ENCODE results near the gene C6orf89. TPM values are rescaled to one million over a fixed set of nuclear protein-coding genes. Genes with fewer than 3 reads are reported as not detected.
A peak's percentile ranks its signal among the peaks of the same experiment; 100 is the strongest.

C6orf89 gene
- total RNA-seq, 2 experiments from 2014 or later: 24.2 to 24.5 TPM

DNA sequence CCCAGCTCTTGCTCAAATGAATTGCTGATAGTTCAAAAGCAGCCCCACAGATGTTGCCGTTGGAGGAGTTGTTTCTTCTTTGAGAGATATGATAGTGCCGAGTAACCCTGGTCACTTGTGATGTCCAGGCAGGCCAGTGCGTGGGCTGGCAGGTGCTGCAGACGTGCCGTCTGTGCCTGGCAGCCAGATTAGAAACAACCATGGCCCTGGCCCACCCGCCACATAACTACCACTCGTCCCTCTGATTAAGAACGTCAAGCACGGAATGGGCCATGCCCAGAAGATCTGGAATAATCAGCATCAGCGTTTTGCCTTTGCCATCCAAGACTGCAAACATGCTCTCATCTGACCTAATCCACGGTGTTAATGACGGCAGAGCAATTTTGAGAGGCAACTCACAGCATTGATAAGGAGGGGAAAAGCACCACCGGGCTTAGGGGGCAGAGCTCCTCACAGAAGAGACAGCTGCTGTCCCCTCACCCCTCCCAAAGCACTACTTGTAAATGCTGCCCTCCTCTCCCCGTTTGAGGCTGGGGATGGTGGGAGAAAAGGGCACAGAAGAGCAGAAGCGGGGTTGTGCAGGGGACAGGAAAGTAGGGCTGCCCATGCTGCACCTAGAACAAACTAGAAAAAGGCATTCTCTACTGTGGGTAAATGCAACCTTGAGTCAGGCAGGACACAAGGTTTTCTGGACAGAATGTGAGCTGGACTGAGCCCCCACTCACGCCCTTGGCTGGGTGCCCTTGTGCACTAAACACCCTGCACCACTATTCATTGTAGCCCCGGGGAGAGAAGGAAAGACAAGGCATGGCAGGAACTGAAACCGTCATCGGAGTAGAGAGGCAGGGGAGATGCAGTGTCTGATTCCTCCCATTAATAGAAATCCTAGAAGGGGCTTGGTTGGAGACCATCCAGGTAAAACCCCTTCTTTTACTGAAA, 41.3 kb upstream of the C6orf89 start:
- peaks cover 9% of the 10 kb centered on the region for H3K4me1 Mint-ChIP-seq (ENCODE audit: low read depth)
- no peak overlapping the region for H3K27ac Mint-ChIP-seq
- H3K9me3 Mint-ChIP-seq: no peaks in the 10 kb centered on the region
- CTCF ChIA-PET: interaction anchor here (0.6 kb wide), 1 partner anchor 808 kb away, joined by 3 read pairs; no protein-coding TSS in a partner anchor
- intact Hi-C loops (cut with micrococcal nuclease): no loop called here
- H3K4me3 Mint-ChIP-seq: no peak overlapping the region
- no peaks in the 10 kb centered on the region for H3K36me3 Mint-ChIP-seq (ENCODE audit: low read depth)
- DNase-seq: no peak
- peaks cover 13% of the 10 kb centered on the region for H3K27me3 Mint-ChIP-seq (ENCODE audit: low read depth)

DNA sequence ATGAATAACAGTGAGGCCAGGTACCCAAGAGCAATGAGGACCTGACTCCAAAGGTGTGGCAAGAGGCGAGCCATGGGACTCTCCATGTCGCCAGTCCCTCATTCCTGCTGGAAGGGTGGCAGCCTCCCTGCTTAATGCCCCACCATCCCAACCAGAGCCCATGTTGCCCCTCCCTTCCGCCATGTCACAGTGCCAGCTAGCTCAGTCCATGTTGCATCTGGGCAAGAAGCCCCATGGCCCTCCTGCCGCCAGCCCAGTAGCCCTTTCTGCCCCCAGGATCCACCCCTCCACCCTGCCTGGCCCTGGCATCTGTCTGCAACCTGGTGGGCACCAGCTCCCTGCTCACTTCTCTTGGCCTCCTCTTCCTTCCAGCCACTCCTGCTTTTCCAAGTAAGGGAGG, 40.5 kb upstream of the C6orf89 start:
- peaks cover 7% of the 10 kb centered on the region for H3K4me1 Mint-ChIP-seq (ENCODE audit: low read depth)
- CTCF ChIA-PET: no interaction called here
- no peak overlapping the region for H3K27ac Mint-ChIP-seq
- intact Hi-C loops (cut with micrococcal nuclease): no loop called here
- no peak overlapping the region for H3K4me3 Mint-ChIP-seq
- peaks cover 2% of the 10 kb centered on the region for H3K36me3 Mint-ChIP-seq (ENCODE audit: low read depth)
- H3K27me3 Mint-ChIP-seq (ENCODE audit: low read depth): peaks cover 10% of the 10 kb centered on the region
- no peak for DNase-seq
- H3K9me3 Mint-ChIP-seq: no peaks in the 10 kb centered on the region

DNA sequence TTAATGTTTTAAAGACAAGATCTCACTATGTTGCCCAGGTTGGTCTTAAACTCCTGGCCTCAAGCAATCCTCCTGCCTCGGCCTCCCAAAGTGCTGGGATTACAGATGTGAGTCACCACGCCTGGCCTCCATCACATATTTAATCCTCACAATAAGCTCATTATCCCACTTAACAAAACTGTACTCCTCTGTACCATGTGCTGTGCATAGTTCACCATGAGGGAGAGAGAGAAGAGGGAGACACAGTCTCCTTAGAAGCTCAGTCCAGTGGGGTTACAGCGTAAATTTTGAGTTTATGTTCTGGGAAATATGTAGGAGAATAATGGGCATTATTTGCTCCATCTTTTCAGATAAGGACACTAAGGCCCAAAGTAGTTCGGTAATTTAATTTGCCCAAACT, 38.6 kb upstream of the C6orf89 start:
- peaks cover 16% of the 10 kb centered on the region for H3K36me3 Mint-ChIP-seq (ENCODE audit: low read depth)
- no peaks in the 10 kb centered on the region for H3K9me3 Mint-ChIP-seq
- no peaks in the 10 kb centered on the region for H3K4me1 Mint-ChIP-seq (ENCODE audit: low read depth)
- DNase-seq: no peak
- CTCF ChIA-PET: interaction anchor here (0.7 to 7.8 kb wide), 3 partner anchors 19 to 81 kb away, joined by 3 to 60 read pairs (median 3); no protein-coding TSS in a partner anchor
- H3K4me3 Mint-ChIP-seq: no peak overlapping the region
- H3K27ac Mint-ChIP-seq: no peak overlapping the region
- no peaks in the 10 kb centered on the region for H3K27me3 Mint-ChIP-seq (ENCODE audit: low read depth)
- intact Hi-C loops (cut with micrococcal nuclease): no loop called here

DNA sequence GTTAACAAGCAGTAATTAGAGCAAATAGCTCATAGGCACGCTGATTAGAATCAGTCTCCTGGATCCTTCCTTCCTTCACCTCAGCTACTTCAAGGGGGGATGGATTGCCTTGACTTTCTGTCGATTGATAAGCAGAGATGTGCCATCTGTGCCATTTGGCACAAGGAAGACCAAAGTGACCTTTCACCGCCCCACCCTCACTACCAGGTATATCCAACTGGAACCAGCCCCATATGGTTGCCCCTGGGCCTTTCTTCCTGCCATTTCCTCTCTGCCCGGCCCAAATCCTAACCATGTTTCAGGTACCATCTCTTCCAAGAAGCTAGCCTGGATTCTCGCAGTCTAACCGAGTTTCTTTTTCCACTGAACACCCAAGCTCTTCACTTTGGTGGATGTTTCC, 37.8 kb upstream of the C6orf89 start:
- DNase-seq: no peak
- CTCF ChIA-PET: interaction anchor here (0.6 to 7.8 kb wide), 4 partner anchors 47 to 1044 kb away, joined by 3 to 60 read pairs (median 4); no protein-coding TSS in a partner anchor
- no peaks in the 10 kb centered on the region for H3K9me3 Mint-ChIP-seq
- H3K27me3 Mint-ChIP-seq (ENCODE audit: low read depth): no peaks in the 10 kb centered on the region
- no peak overlapping the region for H3K27ac Mint-ChIP-seq
- H3K4me3 Mint-ChIP-seq: no peak overlapping the region
- intact Hi-C loops (cut with micrococcal nuclease): no loop called here
- H3K4me1 Mint-ChIP-seq (ENCODE audit: low read depth): no peaks in the 10 kb centered on the region
- H3K36me3 Mint-ChIP-seq (ENCODE audit: low read depth): peaks cover 21% of the 10 kb centered on the region

DNA sequence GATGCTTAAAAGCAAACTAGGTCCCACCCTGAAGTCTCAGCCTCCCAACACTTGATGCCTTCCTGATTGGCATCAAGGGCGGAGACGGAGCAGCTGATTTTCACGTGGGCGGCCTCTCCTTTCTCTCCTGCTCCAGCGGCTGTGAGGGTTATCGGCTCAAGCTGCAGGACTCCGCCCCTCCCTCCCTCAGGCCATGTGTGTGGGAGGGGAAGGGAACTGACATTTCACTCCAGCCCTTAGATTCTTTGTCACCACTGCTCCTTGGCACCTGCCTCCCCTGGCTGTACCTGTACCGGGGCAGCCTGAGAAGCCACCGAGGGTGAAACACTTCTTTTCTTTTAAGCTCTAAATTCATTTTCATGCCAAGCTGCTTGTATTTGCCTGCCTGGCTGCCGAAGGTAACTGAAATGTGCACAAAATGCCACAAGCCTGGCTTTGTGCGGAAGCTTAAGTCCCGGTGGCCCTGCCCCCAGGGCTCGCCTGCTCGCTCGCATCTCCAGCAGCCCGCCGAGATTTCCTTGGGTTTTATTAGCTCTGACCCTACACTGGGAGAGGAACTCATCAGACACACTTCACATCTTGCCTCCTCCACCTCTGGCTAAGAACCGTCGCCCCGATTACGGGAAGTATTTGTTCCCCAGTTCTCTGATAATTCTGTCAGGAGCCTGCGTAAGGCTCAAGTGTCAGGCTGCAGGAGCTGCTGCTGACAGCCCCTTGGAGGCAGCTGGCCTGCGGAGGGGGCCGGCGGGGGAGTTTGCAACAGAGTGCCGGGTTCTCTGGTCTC, 36.9 kb upstream of the C6orf89 start:
- Mint-ChIP-seq H3K4me1 (ENCODE audit: low read depth) (no peaks in the 10 kb centered on the region), H3K27me3 (ENCODE audit: low read depth) (no peaks in the 10 kb centered on the region), H3K9me3 (no peaks in the 10 kb centered on the region), H3K4me3 (no peak overlapping the region), H3K27ac (no peak overlapping the region), H3K36me3 (ENCODE audit: low read depth) (peaks cover 29% of the 10 kb centered on the region)
- intact Hi-C loops (cut with micrococcal nuclease): no loop called here
- CTCF ChIA-PET: interaction anchor here (0.6 to 7.8 kb wide), 10 partner anchors 8 to 411 kb away, joined by 3 to 60 read pairs (median 3); no protein-coding TSS in a partner anchor
- DNase-seq: no peak

DNA sequence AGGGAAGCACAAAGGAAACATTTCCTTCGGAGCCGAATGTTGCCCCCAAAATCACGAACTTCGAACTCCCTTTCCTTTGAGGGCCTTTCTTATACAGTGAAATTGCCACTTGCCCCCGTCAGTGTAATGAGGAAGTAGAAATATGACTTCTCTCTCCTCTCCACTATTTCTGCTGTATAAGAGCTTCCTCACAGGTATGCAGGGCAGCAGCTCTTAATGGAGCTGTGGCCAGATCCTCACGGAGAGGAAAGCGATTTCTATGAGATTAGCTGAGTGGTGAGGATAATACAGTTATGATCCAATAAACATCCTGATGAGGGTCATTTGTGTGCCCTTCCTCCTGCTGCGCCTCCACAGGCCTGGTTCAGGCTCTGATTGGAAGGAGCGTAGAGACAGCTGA, 35.7 kb upstream of the C6orf89 start:
- peaks cover 31% of the 10 kb centered on the region for H3K36me3 Mint-ChIP-seq (ENCODE audit: low read depth)
- no peaks in the 10 kb centered on the region for H3K27me3 Mint-ChIP-seq (ENCODE audit: low read depth)
- H3K9me3 Mint-ChIP-seq: no peaks in the 10 kb centered on the region
- CTCF ChIA-PET: interaction anchor here (1.0 to 7.8 kb wide), 5 partner anchors 13 to 91 kb away, joined by 3 to 60 read pairs (median 7); no protein-coding TSS in a partner anchor
- H3K4me1 Mint-ChIP-seq (ENCODE audit: low read depth): no peaks in the 10 kb centered on the region
- no peak overlapping the region for H3K27ac Mint-ChIP-seq
- H3K4me3 Mint-ChIP-seq: no peak overlapping the region
- DNase-seq: no peak
- intact Hi-C loops (cut with micrococcal nuclease): loop anchor here (5.0 kb wide), 2 partner anchors 68 to 233 kb away; no protein-coding TSS in a partner anchor

DNA sequence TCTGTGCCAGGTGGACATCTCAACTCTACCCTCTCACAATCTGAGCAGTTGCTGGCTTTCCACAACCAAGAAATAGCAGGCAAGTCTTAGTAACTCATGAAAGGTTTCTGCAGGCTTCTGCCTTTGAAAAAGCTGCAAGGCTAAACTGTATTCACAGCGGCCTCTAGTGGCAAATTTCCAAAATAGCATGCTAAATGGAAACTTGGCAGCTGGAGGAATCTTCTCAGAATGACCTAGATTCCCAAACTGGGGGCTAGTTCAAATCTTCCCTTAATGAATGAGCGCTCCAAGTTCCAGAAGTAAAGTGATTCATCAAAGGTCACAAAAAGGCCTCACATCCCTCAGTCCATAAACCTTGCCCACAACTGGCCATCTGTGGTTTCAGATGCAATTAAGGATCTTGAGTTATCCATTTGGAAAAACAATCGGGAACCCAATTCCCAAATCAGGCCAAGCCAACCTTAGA, 34.6 kb upstream of the C6orf89 start:
- H3K4me3 Mint-ChIP-seq: no peak overlapping the region
- CTCF ChIA-PET: interaction anchor here (0.7 to 7.8 kb wide), 13 partner anchors 12 to 167 kb away, joined by 3 to 60 read pairs (median 7); partner anchors contain the start of gene PPIL1
- no peaks in the 10 kb centered on the region for H3K27me3 Mint-ChIP-seq (ENCODE audit: low read depth)
- H3K36me3 Mint-ChIP-seq (ENCODE audit: low read depth): peaks cover 35% of the 10 kb centered on the region
- DNase-seq: peak; percentile 64
- no peaks in the 10 kb centered on the region for H3K4me1 Mint-ChIP-seq (ENCODE audit: low read depth)
- no peak overlapping the region for H3K27ac Mint-ChIP-seq
- intact Hi-C loops (cut with micrococcal nuclease): loop anchor here (1.0 to 5.0 kb wide), 3 partner anchors 69 to 234 kb away; no protein-coding TSS in a partner anchor
- no peaks in the 10 kb centered on the region for H3K9me3 Mint-ChIP-seq

DNA sequence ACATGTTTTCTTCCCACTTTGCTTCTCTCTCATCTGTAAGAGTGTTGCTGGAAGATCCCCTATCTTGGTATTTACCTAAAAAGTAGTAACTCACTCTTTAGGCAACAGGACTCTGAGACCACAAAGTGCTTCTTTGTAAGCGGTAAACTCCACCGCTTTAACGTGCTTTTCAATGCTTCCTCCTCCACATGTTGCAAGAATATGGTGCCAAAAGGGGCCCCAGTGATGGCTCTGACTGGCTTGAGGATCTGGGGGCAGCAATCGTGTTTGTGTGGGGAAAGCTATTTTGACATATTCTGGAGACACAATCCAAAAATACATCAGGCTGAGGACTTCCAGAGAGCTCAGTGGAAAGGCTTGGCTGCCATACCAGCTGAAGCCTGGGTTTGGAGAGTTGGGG, 34.1 kb upstream of the C6orf89 start:
- Mint-ChIP-seq H3K4me3 (no peak overlapping the region), H3K9me3 (no peaks in the 10 kb centered on the region), H3K4me1 (ENCODE audit: low read depth) (no peaks in the 10 kb centered on the region), H3K27me3 (ENCODE audit: low read depth) (no peaks in the 10 kb centered on the region), H3K36me3 (ENCODE audit: low read depth) (peaks cover 40% of the 10 kb centered on the region), H3K27ac (no peak overlapping the region)
- CTCF ChIA-PET: interaction anchor here (0.6 to 7.8 kb wide), 14 partner anchors 11 to 167 kb away, joined by 3 to 60 read pairs (median 6); partner anchors contain the start of gene PPIL1
- intact Hi-C loops (cut with micrococcal nuclease): loop anchor here (1.0 to 5.0 kb wide), 3 partner anchors 69 to 234 kb away; no protein-coding TSS in a partner anchor
- DNase-seq: no peak

DNA sequence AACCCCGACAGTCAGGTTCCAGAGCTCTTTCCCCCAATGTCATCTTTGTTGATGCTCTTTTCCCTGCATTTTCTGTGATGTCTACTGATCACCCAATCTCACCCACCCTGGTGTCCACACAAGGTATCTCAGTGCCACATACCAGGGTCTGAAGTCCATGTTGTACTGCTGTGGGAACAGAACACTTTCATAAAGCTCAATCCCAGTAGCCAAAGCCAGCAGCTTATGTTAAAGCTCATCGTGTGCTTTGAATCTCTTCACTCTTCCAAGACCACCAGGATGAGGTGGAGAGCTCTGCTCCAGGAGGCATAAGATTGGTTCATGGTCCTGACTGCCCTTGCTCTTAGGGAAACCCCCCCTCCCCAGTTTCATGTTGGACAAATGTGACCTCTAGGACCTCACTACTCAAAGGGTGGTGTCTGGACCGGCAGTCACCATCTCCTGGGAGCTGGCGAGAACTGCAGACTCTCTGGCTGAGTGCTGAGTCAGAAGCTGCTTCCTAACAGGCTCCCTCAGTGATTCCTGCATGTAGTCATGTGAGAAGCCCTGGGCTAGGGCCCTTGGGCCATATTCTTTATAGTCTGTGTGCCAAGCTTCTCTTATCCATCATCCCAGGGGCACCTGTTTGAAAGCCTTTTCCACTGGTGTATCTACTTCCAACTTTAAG, 33.1 kb upstream of the C6orf89 start:
- H3K27ac Mint-ChIP-seq: no peak overlapping the region
- intact Hi-C loops (cut with micrococcal nuclease): loop anchor here (5.0 kb wide), 2 partner anchors 70 to 235 kb away; no protein-coding TSS in a partner anchor

DNA sequence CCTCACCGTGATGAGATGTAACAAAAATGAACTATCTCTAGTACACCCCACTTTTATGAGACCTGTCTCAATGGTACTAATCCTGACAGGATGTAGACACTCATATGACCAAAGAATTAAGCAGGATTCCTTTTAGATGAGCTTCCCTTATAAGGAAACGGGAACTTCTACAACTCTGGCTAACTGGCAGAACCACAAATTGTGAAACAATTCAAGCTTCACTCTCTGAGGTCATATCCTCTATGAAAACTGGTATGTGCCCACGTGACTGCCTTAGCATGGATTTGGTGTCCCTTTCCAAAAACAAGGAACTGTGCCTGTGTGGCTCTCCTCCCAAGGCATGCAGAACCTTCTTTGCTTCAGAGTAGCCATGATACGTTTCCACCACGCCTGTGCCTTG, 32.4 kb upstream of the C6orf89 start:
- DNase-seq: no peak
- Mint-ChIP-seq H3K4me1 (ENCODE audit: low read depth) (no peaks in the 10 kb centered on the region), H3K27ac (no peak overlapping the region), H3K4me3 (no peak overlapping the region), H3K9me3 (no peaks in the 10 kb centered on the region), H3K36me3 (ENCODE audit: low read depth) (peaks cover 45% of the 10 kb centered on the region), H3K27me3 (ENCODE audit: low read depth) (no peaks in the 10 kb centered on the region)
- CTCF ChIA-PET: interaction anchor here (0.6 to 7.8 kb wide), 7 partner anchors 10 to 95 kb away, joined by 3 to 60 read pairs (median 18); partner anchors contain the start of gene PPIL1
- intact Hi-C loops (cut with micrococcal nuclease): loop anchor here (5.0 kb wide), 2 partner anchors 71 to 236 kb away; no protein-coding TSS in a partner anchor

More for the DNA sequence above, 33.1 kb upstream of the C6orf89 start:
- no peak for DNase-seq
- H3K4me1 Mint-ChIP-seq (ENCODE audit: low read depth): no peaks in the 10 kb centered on the region
- CTCF ChIA-PET: interaction anchor here (0.6 to 7.8 kb wide), 13 partner anchors 10 to 1220 kb away, joined by 3 to 60 read pairs (median 7); partner anchors contain the start of gene PPIL1
- no peaks in the 10 kb centered on the region for H3K27me3 Mint-ChIP-seq (ENCODE audit: low read depth)
- no peak overlapping the region for H3K4me3 Mint-ChIP-seq
- peaks cover 45% of the 10 kb centered on the region for H3K36me3 Mint-ChIP-seq (ENCODE audit: low read depth)
- H3K9me3 Mint-ChIP-seq: no peaks in the 10 kb centered on the region

DNA sequence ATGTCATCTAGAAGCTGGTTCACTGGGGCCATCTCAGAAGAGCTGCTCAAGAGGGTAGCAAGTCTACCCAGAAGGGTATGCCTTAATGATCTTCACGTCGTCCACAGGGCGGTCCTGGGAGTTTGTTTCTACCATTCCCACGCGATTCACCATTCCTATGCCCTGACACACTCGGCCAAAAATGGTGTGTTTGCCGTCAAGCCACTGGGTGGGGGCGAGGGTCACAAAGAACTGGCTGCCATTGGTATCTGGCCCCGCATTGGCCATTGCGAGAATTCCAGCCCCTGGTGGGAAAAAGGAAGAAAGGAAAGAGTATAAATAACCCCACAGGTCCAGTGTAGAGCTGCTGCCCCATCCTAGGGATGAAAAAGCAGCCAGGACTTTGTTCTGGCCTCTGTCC, 30.0 kb upstream of the C6orf89 start:
- CTCF ChIA-PET: no interaction called here
- H3K4me3 Mint-ChIP-seq: no peak overlapping the region
- H3K27me3 Mint-ChIP-seq (ENCODE audit: low read depth): no peaks in the 10 kb centered on the region
- DNase-seq: no peak
- peaks cover 47% of the 10 kb centered on the region for H3K36me3 Mint-ChIP-seq (ENCODE audit: low read depth)
- no peak overlapping the region for H3K27ac Mint-ChIP-seq
- peaks cover 2% of the 10 kb centered on the region for H3K4me1 Mint-ChIP-seq (ENCODE audit: low read depth)
- intact Hi-C loops (cut with micrococcal nuclease): no loop called here
- H3K9me3 Mint-ChIP-seq: no peaks in the 10 kb centered on the region
